CD4-positive, alpha-beta T cell treated with Interleukin-15 for 4 hours (primary cell): ENCODE data around the gene SERINC2.

ENCODE experiments used
- DNase-seq: peaks from one replicate; pipeline ENCODE4 v3.0.0-alpha.2; 2020; ENCODE audit warnings: low spot score

The SERINC2 gene

GRCh38 chr1:31412732-31413404, at the start of gene SERINC2:
SERINC2 (plus strand) TSS chr1:31413213; CDS start chr1:31413266, 53 bp downstream.
- DNase-seq = no peak

GRCh38 chr1:31364561-31365250, 48.3 kb upstream of the SERINC2 start:
- DNase-seq = no peak

GRCh38 chr1:31366796-31367195, 46.2 kb upstream of the SERINC2 start:
- DNase-seq = no peak

- no peak for DNase-seq
Observed at GRCh38 chr1:31368611-31369107, 44.4 kb upstream of the SERINC2 start.

GRCh38 chr1:31370021-31370420, 43.0 kb upstream of the SERINC2 start:
- DNase-seq = no peak

- DNase-seq = no peak
Observed at GRCh38 chr1:31370565-31370964, 42.4 kb upstream of the SERINC2 start.

GRCh38 chr1:31371121-31371959, 41.7 kb upstream of the SERINC2 start:
- DNase-seq = no peak

- no peak for DNase-seq
Observed at GRCh38 chr1:31372051-31372450, 41.0 kb upstream of the SERINC2 start.

GRCh38 chr1:31372751-31373055, 40.3 kb upstream of the SERINC2 start:
- no peak for DNase-seq

GRCh38 chr1:31373056-31373896, 39.7 kb upstream of the SERINC2 start, which contains the start of gene FABP3:
FABP3 (minus strand) TSS chr1:31373076; CDS start chr1:31373014, 62 bp downstream.
- DNase-seq = no peak

GRCh38 chr1:31373897-31374486, 39.0 kb upstream of the SERINC2 start:
- DNase-seq = no peak

GRCh38 chr1:31374511-31375196, 38.4 kb upstream of the SERINC2 start:
- no peak for DNase-seq

- DNase-seq = no peak
Observed at GRCh38 chr1:31376375-31377134, 36.5 kb upstream of the SERINC2 start.

- no peak for DNase-seq
Observed at GRCh38 chr1:31377364-31377863, 35.6 kb upstream of the SERINC2 start.

- no peak for DNase-seq
Observed at GRCh38 chr1:31378001-31378400, 35.0 kb upstream of the SERINC2 start.

- DNase-seq = no peak
Observed at GRCh38 chr1:31380181-31380580, 32.8 kb upstream of the SERINC2 start.

GRCh38 chr1:31381394-31382294, 31.4 kb upstream of the SERINC2 start:
- no peak for DNase-seq

- DNase-seq = no peak
Observed at GRCh38 chr1:31382379-31382989, 30.5 kb upstream of the SERINC2 start.
